CD14-positive monocyte (primary cell): Measurements from ENCODE around the gene DENND10. TPM values are rescaled to one million over a fixed set of nuclear protein-coding genes. Genes with fewer than 3 reads are reported as not detected.

Experiments used
- DNase-seq, 3 donors: peaks; one replicate each; pipeline ENCODE4 v3.0.0-alpha.2; 2011 to 2022
- H2AFZ ChIP-seq: 2 replicates; pipeline ENCODE4 v1.6.0; 2012; ENCODE audit warnings: mild to moderate bottlenecking, low read depth, low read length, inconsistent platforms; ENCODE audit not compliant: insufficient read depth, poor library complexity, severe bottlenecking
- H3K27ac ChIP-seq, 2 donors: 1 replicate in 1 of 2; 2 replicates in 1 of 2; pipeline ENCODE4 v1.5.1; 2012 to 2013; ENCODE audit warnings: low read length in 2 of 2, control low read depth in 1 of 2, inconsistent platforms in 1 of 2, low read depth in 1 of 2, mild to moderate bottlenecking in 1 of 2
- H3K27me3 ChIP-seq, 2 donors: one replicate each; pipeline versions ENCODE4 v1.6.0 to v1.6.1; 2011 to 2013; ENCODE audit warnings: low read length in 2 of 2; ENCODE audit not compliant: control insufficient read depth in 2 of 2, insufficient read depth in 2 of 2
- H3K36me3 ChIP-seq, 2 donors: replicated peaks in 1 of 2; 1 replicate in 1 of 2; 2 replicates in 1 of 2; pipeline versions ENCODE4 v1.5.1 to v1.6.1; 2012 to 2013; ENCODE audit warnings: low read length in 2 of 2, control low read depth in 1 of 2, inconsistent platforms in 1 of 2, mild to moderate bottlenecking in 1 of 2; ENCODE audit not compliant: insufficient read depth in 2 of 2, control insufficient read depth in 1 of 2
- H3K4me1 ChIP-seq, 2 donors: 1 replicate in 1 of 2; 2 replicates in 1 of 2; pipeline versions ENCODE4 v1.5.1 to v1.6.1; 2012 to 2013; ENCODE audit warnings: low read length in 2 of 2, control low read depth in 1 of 2, inconsistent platforms in 1 of 2, mild to moderate bottlenecking in 1 of 2, moderate library complexity in 1 of 2; ENCODE audit not compliant: insufficient read depth in 2 of 2, control insufficient read depth in 1 of 2
- H3K4me2 ChIP-seq: replicated peaks from 2 replicates; pipeline ENCODE3; 2012; ENCODE audit warnings: low read length, moderate library complexity, mild to moderate bottlenecking; ENCODE audit not compliant: poor library complexity, severe bottlenecking; ENCODE audit errors: extremely low read depth
- H3K4me3 ChIP-seq, 3 experiments: fragments of 200-600 bp in 1 of 3; sonication (generic) in 1 of 3; replicated peaks in 1 of 3; 1 replicate in 2 of 3; 2 replicates in 1 of 3; pipeline ENCODE4 v1.5.1; 2011 to 2013; ENCODE audit warnings: low read length in 3 of 3, mild to moderate bottlenecking in 3 of 3, control low read depth in 2 of 3, low read depth in 2 of 3, inconsistent platforms in 1 of 3, moderate library complexity in 1 of 3
- H3K79me2 ChIP-seq: 2 replicates; pipeline ENCODE4 v1.6.0; 2012; ENCODE audit warnings: mild to moderate bottlenecking, control low read depth, inconsistent platforms, low read length, moderate library complexity; ENCODE audit not compliant: insufficient read depth
- H3K9ac ChIP-seq: 2 replicates; pipeline ENCODE4 v1.6.0; 2017; ENCODE audit warnings: low read length, mild to moderate bottlenecking; ENCODE audit not compliant: insufficient read depth, poor library complexity, severe bottlenecking
- H3K9me3 ChIP-seq, 2 donors: replicated peaks in 1 of 2; 1 replicate in 1 of 2; 2 replicates in 1 of 2; pipeline versions ENCODE4 v1.5.1 to v1.6.1; 2012 to 2013; ENCODE audit warnings: low read length in 2 of 2, control low read depth in 1 of 2; ENCODE audit not compliant: control insufficient read depth in 1 of 2, insufficient read depth in 1 of 2
- H4K20me1 ChIP-seq: 2 replicates; pipeline ENCODE4 v1.6.0; 2012; ENCODE audit warnings: mild to moderate bottlenecking, low read length, control low read depth, moderate library complexity; ENCODE audit not compliant: insufficient read depth
- H3K27ac Mint-ChIP-seq, 7 donors: one replicate each; pipeline ENCODE4 v1.8.0; 2020; ENCODE audit warnings: mild to moderate bottlenecking in 7 of 7, mixed read lengths in 7 of 7, moderate library complexity in 6 of 7, inconsistent platforms in 2 of 7
- H3K27me3 Mint-ChIP-seq, 3 donors: one replicate each; pipeline ENCODE4 v1.8.0; 2021 to 2022; ENCODE audit warnings: low read depth in 3 of 3, mild to moderate bottlenecking in 3 of 3, mixed read lengths in 3 of 3, moderate library complexity in 3 of 3, inconsistent platforms in 1 of 3
- H3K36me3 Mint-ChIP-seq, 2 donors: one replicate each; pipeline ENCODE4 v1.8.0; 2020; ENCODE audit warnings: mixed read lengths in 2 of 2, inconsistent platforms in 1 of 2, mild to moderate bottlenecking in 1 of 2
- H3K4me1 Mint-ChIP-seq: one replicate; pipeline ENCODE4 v1.8.0; 2020; ENCODE audit warnings: mild to moderate bottlenecking, mixed read lengths
- H3K4me3 Mint-ChIP-seq, 2 donors: one replicate each; pipeline ENCODE4 v1.8.0; 2020; ENCODE audit warnings: mild to moderate bottlenecking in 2 of 2, mixed read lengths in 2 of 2, moderate library complexity in 1 of 2
- H3K9me3 Mint-ChIP-seq, 7 donors: one replicate each; pipeline ENCODE4 v1.8.0; 2020 to 2022; ENCODE audit warnings: mixed read lengths in 7 of 7, mild to moderate bottlenecking in 6 of 7, moderate library complexity in 6 of 7, inconsistent platforms in 2 of 7
- CTCF ChIP-seq: fragments of 200-600 bp; IDR thresholded peaks from one replicate; pipeline ENCODE4 v1.8.0; 2022; ENCODE audit warnings: antibody characterized with exemption, mild to moderate bottlenecking
- WGBS: methylation state at CpG from one replicate; pipeline ENCODE4 v1.1.5; 2013; ENCODE audit warnings: missing lambda C conversion rate; ENCODE audit not compliant: insufficient coverage; 5-methylcytosine and 5-hydroxymethylcytosine counted together
- intact Hi-C, 2 donors: fragments of 100-400 bp; cut with micrococcal nuclease; formaldehyde crosslinking; loops; one replicate each; pipeline versions ENCODE4 v1.15.0 to v1.15.1; 2023
- polyA plus RNA-seq, 3 donors: library from polyadenylated mRNA; depleted of rRNA in 1 of 3; unstranded in 2 of 3; stranded (reverse) in 1 of 3; fragments of 300-500 nt in 2 of 3; fragments of >200 nt in 1 of 3; fragmentation: Illumina TruSeq in 2 of 3; gene quantifications; 1 replicate in 2 of 3; 2 replicates in 1 of 3; pipeline ENCODE4 v1.2.3, GENCODE V29; 2012 to 2021

Gene DENND10
- polyA plus RNA-seq, 3 donors = 129 to 188 (median 141) TPM

GRCh38 chr10:119078422-119079179, 25.3 kb upstream of the DENND10 start:
- H3K4me1 Mint-ChIP-seq = peaks cover 46% of the 10 kb centered on the region

More at GRCh38 chr10:119078422-119079179, 25.3 kb upstream of the DENND10 start:
- Mint-ChIP-seq H3K36me3 (peaks cover 4 to 7% of the 10 kb centered on the region in 2 donors), H3K9me3 (peaks cover 0 to 8% (median 0%) of the 10 kb centered on the region in 7 donors), H3K27me3 (peaks cover 0 to 1% (median 0%) of the 10 kb centered on the region in 3 donors), H3K4me3 (peak overlapping the region; percentile 92 to 98), H3K27ac (peak overlapping the region; percentile 24 to 100 (median 98))
- Histone ChIP-seq H3K79me2 (peaks cover 84% of the 10 kb centered on the region), H3K27ac (peak overlapping the region in 1 of 2 donors; percentile 99), H3K36me3 (peaks cover 2 to 7% of the 10 kb centered on the region in 2 donors), H3K4me2 (peak overlapping the region; percentile 85), H3K9me3 (no peaks in the 10 kb centered on the region), H3K4me1 (peaks cover 48 to 60% of the 10 kb centered on the region in 2 donors), H3K27me3 (no peaks in the 10 kb centered on the region), H3K4me3 (peak overlapping the region; percentile 81 to 94 (median 83)), H2AFZ (no peak overlapping the region), H3K9ac (peak overlapping the region; percentile 100), H4K20me1 (peaks cover 65% of the 10 kb centered on the region)
- intact Hi-C loops = loop anchor here (5.0 kb wide), 2 partner anchors 34 to 54 kb away; no protein-coding TSS in a partner anchor
- no peak for TF ChIP-seq CTCF
- no peak for DNase-seq
- WGBS = 15% methylated on average over 2 of the region's 10 CpGs
